Measurements from ENCODE around the gene SCUBE2.
"Not testable (repeated sequence)": the region's sequence is repeated elsewhere in the genome, so short reads cannot be mapped to it uniquely, and the experiment has no call there.

The SCUBE2 gene

GRCh38 chr11:8987446-8987845 lies 104.0 kb downstream of the SCUBE2 start:
- H3K9ac ChIP-seq = no peak overlapping the region
- H3K27ac ChIP-seq = no peak overlapping the region
- H4K20me1 ChIP-seq (ENCODE audit: insufficient read depth) = no peaks in the 10 kb centered on the region
- no peak overlapping the region for H2AFZ ChIP-seq (ENCODE audit: low read depth)
- H3K36me3 ChIP-seq (ENCODE audit: insufficient read depth) = no peaks in the 10 kb centered on the region
- H3K4me1 ChIP-seq (ENCODE audit: low read depth, poor library complexity, severe bottlenecking) = no peaks in the 10 kb centered on the region
- no peaks in the 10 kb centered on the region for H3K79me2 ChIP-seq (ENCODE audit: insufficient read depth, low read depth)
- TF ChIP-seq CTCF (conservative IDR thresholded peaks at IDR 0.05; ENCODE audit: low read depth, low read length) = no peak
- H3K4me2 ChIP-seq = no peak overlapping the region
- no peaks in the 10 kb centered on the region for H3K27me3 ChIP-seq (ENCODE audit: insufficient read depth, low read depth)
- no peak overlapping the region for H3K4me3 ChIP-seq (IDR thresholded peaks at IDR 0.05; ENCODE audit: insufficient read depth, low read depth, low read length)

- not testable (repeated sequence) for H3K36me3 ChIP-seq (ENCODE audit: insufficient read depth); H3K79me2 ChIP-seq (ENCODE audit: insufficient read depth, low read depth); H3K4me1 ChIP-seq (ENCODE audit: low read depth, poor library complexity, severe bottlenecking); H3K4me2 ChIP-seq; H3K27ac ChIP-seq; H3K27me3 ChIP-seq (ENCODE audit: insufficient read depth, low read depth); H3K4me3 ChIP-seq (IDR thresholded peaks at IDR 0.05; ENCODE audit: insufficient read depth, low read depth, low read length); H3K9ac ChIP-seq; H4K20me1 ChIP-seq (ENCODE audit: insufficient read depth); H2AFZ ChIP-seq (ENCODE audit: low read depth)
Measured at GRCh38 chr11:8986772-8987171, 104.6 kb downstream of the SCUBE2 start.

GRCh38 chr11:8985462-8985861 lies 105.9 kb downstream of the SCUBE2 start:
- no peak overlapping the region for H3K9ac ChIP-seq
- H3K27ac ChIP-seq = no peak overlapping the region
- no peak overlapping the region for H3K4me3 ChIP-seq (IDR thresholded peaks at IDR 0.05; ENCODE audit: insufficient read depth, low read depth, low read length)
- TF ChIP-seq CTCF (conservative IDR thresholded peaks at IDR 0.05; ENCODE audit: low read depth, low read length) = no peak
- H3K4me1 ChIP-seq (ENCODE audit: low read depth, poor library complexity, severe bottlenecking) = no peaks in the 10 kb centered on the region
- H3K36me3 ChIP-seq (ENCODE audit: insufficient read depth) = no peaks in the 10 kb centered on the region
- H3K79me2 ChIP-seq (ENCODE audit: insufficient read depth, low read depth) = no peaks in the 10 kb centered on the region
- H3K4me2 ChIP-seq = no peak overlapping the region
- H4K20me1 ChIP-seq (ENCODE audit: insufficient read depth) = no peaks in the 10 kb centered on the region
- H3K27me3 ChIP-seq (ENCODE audit: insufficient read depth, low read depth) = no peaks in the 10 kb centered on the region
- no peak overlapping the region for H2AFZ ChIP-seq (ENCODE audit: low read depth)

GRCh38 chr11:8983552-8983951 lies 107.8 kb downstream of the SCUBE2 start:
- Histone ChIP-seq H3K79me2 (ENCODE audit: insufficient read depth, low read depth) (no peaks in the 10 kb centered on the region), H4K20me1 (ENCODE audit: insufficient read depth) (no peaks in the 10 kb centered on the region), H2AFZ (ENCODE audit: low read depth) (no peak overlapping the region), H3K4me3 (IDR thresholded peaks at IDR 0.05; ENCODE audit: insufficient read depth, low read depth, low read length) (no peak overlapping the region), H3K9ac (no peak overlapping the region), H3K27ac (no peak overlapping the region), H3K27me3 (ENCODE audit: insufficient read depth, low read depth) (no peaks in the 10 kb centered on the region), H3K4me2 (no peak overlapping the region), H3K4me1 (ENCODE audit: low read depth, poor library complexity, severe bottlenecking) (no peaks in the 10 kb centered on the region), H3K36me3 (ENCODE audit: insufficient read depth) (no peaks in the 10 kb centered on the region)
- no peak for TF ChIP-seq CTCF (conservative IDR thresholded peaks at IDR 0.05; ENCODE audit: low read depth, low read length)

- H3K27ac ChIP-seq = no peak overlapping the region
- no peaks in the 10 kb centered on the region for H3K4me1 ChIP-seq (ENCODE audit: low read depth, poor library complexity, severe bottlenecking)
- H3K27me3 ChIP-seq (ENCODE audit: insufficient read depth, low read depth) = no peaks in the 10 kb centered on the region
- no peaks in the 10 kb centered on the region for H3K36me3 ChIP-seq (ENCODE audit: insufficient read depth)
- no peak overlapping the region for H3K4me3 ChIP-seq (IDR thresholded peaks at IDR 0.05; ENCODE audit: insufficient read depth, low read depth, low read length)
- H2AFZ ChIP-seq (ENCODE audit: low read depth) = no peak overlapping the region
- no peak overlapping the region for H3K4me2 ChIP-seq
- no peak overlapping the region for H3K9ac ChIP-seq
- no peak for TF ChIP-seq CTCF (conservative IDR thresholded peaks at IDR 0.05; ENCODE audit: low read depth, low read length)
- H4K20me1 ChIP-seq (ENCODE audit: insufficient read depth) = no peaks in the 10 kb centered on the region
- no peaks in the 10 kb centered on the region for H3K79me2 ChIP-seq (ENCODE audit: insufficient read depth, low read depth)
Measured at GRCh38 chr11:8980485-8980884, 110.9 kb downstream of the SCUBE2 start.

- H3K4me2 ChIP-seq = not testable (repeated sequence)
Measured at GRCh38 chr11:8979365-8979764, 112.0 kb downstream of the SCUBE2 start.

More at GRCh38 chr11:8979365-8979764, 112.0 kb downstream of the SCUBE2 start:
- not testable (repeated sequence) for H3K79me2 ChIP-seq (ENCODE audit: insufficient read depth, low read depth); H3K36me3 ChIP-seq (ENCODE audit: insufficient read depth); H3K4me3 ChIP-seq (IDR thresholded peaks at IDR 0.05; ENCODE audit: insufficient read depth, low read depth, low read length); H3K27ac ChIP-seq; H4K20me1 ChIP-seq (ENCODE audit: insufficient read depth); H3K27me3 ChIP-seq (ENCODE audit: insufficient read depth, low read depth); H3K9ac ChIP-seq; H2AFZ ChIP-seq (ENCODE audit: low read depth); H3K4me1 ChIP-seq (ENCODE audit: low read depth, poor library complexity, severe bottlenecking)

Measured in KMS-11 (cell line).